H9 (cell line): ENCODE data around the gene AIG1. TPM values are rescaled to one million over a fixed set of nuclear protein-coding genes. Genes with fewer than 3 reads are reported as not detected.

Experiments used
- DNase-seq: peaks from one replicate; pipeline ENCODE4 v3.0.0-alpha.2; 2017
- H2AFZ ChIP-seq: one replicate; pipeline ENCODE4 v1.6.1; 2013; ENCODE audit warnings: mild to moderate bottlenecking, low read length, control low read depth, moderate library complexity
- H2AK5ac ChIP-seq: 2 replicates; pipeline ENCODE4 v1.6.1; 2013; ENCODE audit warnings: low read length, control low read depth, mixed read lengths; ENCODE audit not compliant: insufficient read length
- H2BK120ac ChIP-seq: one replicate; pipeline ENCODE4 v1.6.1; 2013; ENCODE audit warnings: low read depth, mild to moderate bottlenecking, low read length, control low read depth, inconsistent platforms; ENCODE audit not compliant: poor library complexity, severe bottlenecking
- H2BK12ac ChIP-seq: 2 replicates; pipeline ENCODE4 v1.6.1; 2013; ENCODE audit warnings: low read length, control low read depth, mixed read lengths, low read depth; ENCODE audit not compliant: insufficient read length
- H2BK15ac ChIP-seq: 2 replicates; pipeline ENCODE4 v1.6.1; 2013; ENCODE audit warnings: low read depth, low read length, control low read depth
- H2BK20ac ChIP-seq: one replicate; pipeline ENCODE4 v1.6.1; 2013; ENCODE audit warnings: low read depth, mild to moderate bottlenecking, low read length, control low read depth, inconsistent platforms; ENCODE audit not compliant: poor library complexity, severe bottlenecking
- H2BK5ac ChIP-seq: 2 replicates; pipeline ENCODE4 v1.6.1; 2013; ENCODE audit warnings: low read length, control low read depth, mixed read lengths; ENCODE audit not compliant: insufficient read length
- H3K14ac ChIP-seq: 2 replicates; pipeline ENCODE4 v1.6.1; 2013; ENCODE audit warnings: low read length, control low read depth; ENCODE audit not compliant: insufficient read depth
- H3K18ac ChIP-seq: 2 replicates; pipeline ENCODE4 v1.6.1; 2013; ENCODE audit warnings: low read depth, mild to moderate bottlenecking, mixed read lengths, low read length, control low read depth; ENCODE audit not compliant: insufficient read length
- H3K23ac ChIP-seq: 2 replicates; pipeline ENCODE4 v1.6.1; 2013; ENCODE audit warnings: low read length, control low read depth, mixed read lengths, low read depth; ENCODE audit not compliant: insufficient read length
- H3K23me2 ChIP-seq: 2 replicates; pipeline ENCODE4 v1.6.1; 2013; ENCODE audit warnings: low read depth, mild to moderate bottlenecking, mixed read lengths, low read length, control low read depth; ENCODE audit not compliant: insufficient read length, poor library complexity, severe bottlenecking
- H3K27ac ChIP-seq: 2 replicates; pipeline ENCODE4 v1.5.1; 2013; ENCODE audit warnings: low read length, control low read depth, mixed read lengths, low read depth; ENCODE audit not compliant: insufficient read length
- H3K27me3 ChIP-seq: 2 replicates; pipeline ENCODE4 v1.6.1; 2013; ENCODE audit warnings: low read length, control low read depth, inconsistent platforms; ENCODE audit not compliant: insufficient read depth
- H3K4ac ChIP-seq: 2 replicates; pipeline ENCODE4 v1.6.1; 2013; ENCODE audit warnings: low read depth, mild to moderate bottlenecking, control low read depth, inconsistent platforms, low read length, moderate library complexity
- H3K4me1 ChIP-seq: 2 replicates; pipeline ENCODE4 v1.6.1; 2013; ENCODE audit warnings: low read length, control low read depth, inconsistent platforms; ENCODE audit not compliant: insufficient read depth
- H3K4me2 ChIP-seq: 2 replicates; pipeline ENCODE4 v1.6.1; 2013; ENCODE audit warnings: low read length, control low read depth, mixed read lengths; ENCODE audit not compliant: insufficient read length, insufficient read depth
- H3K56ac ChIP-seq: 2 replicates; pipeline ENCODE4 v1.6.1; 2013; ENCODE audit warnings: low read depth, mild to moderate bottlenecking, mixed read lengths, low read length, control low read depth; ENCODE audit not compliant: insufficient read length
- H3K79me1 ChIP-seq: 2 replicates; pipeline ENCODE4 v1.6.1; 2013; ENCODE audit warnings: low read depth, mild to moderate bottlenecking, moderate library complexity, low read length, control low read depth, inconsistent platforms; ENCODE audit not compliant: insufficient read depth, poor library complexity, severe bottlenecking
- H3K79me2 ChIP-seq: 2 replicates; pipeline ENCODE4 v1.6.1; 2013; ENCODE audit warnings: low read length, control low read depth, inconsistent platforms; ENCODE audit not compliant: insufficient read depth
- H3K9ac ChIP-seq: 2 replicates; pipeline ENCODE4 v1.6.1; 2013; ENCODE audit warnings: low read length, control low read depth, mixed read lengths; ENCODE audit not compliant: insufficient read length; ENCODE audit errors: extremely low read depth
- H3K9me3 ChIP-seq: one replicate; pipeline ENCODE4 v1.6.1; 2013; ENCODE audit warnings: low read depth, low read length, inconsistent platforms; ENCODE audit not compliant: control insufficient read depth
- H3T11ph ChIP-seq: one replicate; pipeline ENCODE4 v1.6.1; 2013; ENCODE audit warnings: mild to moderate bottlenecking, low read length, control low read depth, inconsistent platforms
- H4K20me1 ChIP-seq: one replicate; pipeline ENCODE4 v1.6.1; 2013; ENCODE audit not compliant: control insufficient read depth, insufficient read length, insufficient read depth
- H4K5ac ChIP-seq: 2 replicates; pipeline ENCODE4 v1.6.1; 2013; ENCODE audit warnings: low read depth, mild to moderate bottlenecking, mixed read lengths, low read length, control low read depth; ENCODE audit not compliant: insufficient read length
- H4K8ac ChIP-seq: replicated peaks from 2 replicates; pipeline ENCODE4 v1.6.1; 2013; ENCODE audit warnings: low read length, control low read depth, mixed read lengths, low read depth; ENCODE audit not compliant: insufficient read length
- H4K91ac ChIP-seq: 2 replicates; pipeline ENCODE4 v1.6.1; 2013; ENCODE audit warnings: low read depth, mild to moderate bottlenecking, moderate library complexity, mixed read lengths, low read length, control low read depth; ENCODE audit not compliant: insufficient read length
- H3K27ac Mint-ChIP-seq, 3 experiments: 2 replicates in 2 of 3; 3 replicates in 1 of 3; pipeline ENCODE4 v1.8.0; 2020 to 2021; ENCODE audit warnings: mixed read lengths in 3 of 3, mild to moderate bottlenecking in 1 of 3, moderate library complexity in 1 of 3
- H3K27me3 Mint-ChIP-seq: 2 replicates; pipeline ENCODE4 v1.8.0; 2021; ENCODE audit warnings: low read depth, mild to moderate bottlenecking, moderate library complexity, mixed read lengths
- H3K36me3 Mint-ChIP-seq, 3 experiments: 2 replicates in 2 of 3; 3 replicates in 1 of 3; pipeline ENCODE4 v1.8.0; 2020 to 2021; ENCODE audit warnings: low read depth in 3 of 3, mixed read lengths in 3 of 3; ENCODE audit not compliant: insufficient read depth in 1 of 3
- H3K4me1 Mint-ChIP-seq, 2 experiments: 2 replicates each; pipeline ENCODE4 v1.8.0; 2020; ENCODE audit warnings: mixed read lengths in 2 of 2
- H3K4me3 Mint-ChIP-seq, 2 experiments: 2 replicates in 1 of 2; 3 replicates in 1 of 2; pipeline ENCODE4 v1.8.0; 2020 to 2021; ENCODE audit warnings: mild to moderate bottlenecking in 2 of 2, mixed read lengths in 2 of 2, moderate library complexity in 1 of 2
- H3K9me3 Mint-ChIP-seq, 2 experiments: 2 replicates in 1 of 2; 3 replicates in 1 of 2; pipeline ENCODE4 v1.8.0; 2020; ENCODE audit warnings: mild to moderate bottlenecking in 2 of 2, mixed read lengths in 2 of 2, moderate library complexity in 1 of 2
- CTCF ChIP-seq: fragments of 200-600 bp; sonication (generic); conservative IDR thresholded peaks from 3 replicates; pipeline ENCODE4 v1.8.0; 2021; ENCODE audit warnings: antibody characterized with exemption, mild to moderate bottlenecking
- WGBS: extraction: QIAGEN DNeasy Blood & Tissue Kit; methylation state at CpG from one replicate; pipeline ENCODE4 v1.1.7; 2013; ENCODE audit warnings: missing lambda C conversion rate, low lambda C conversion rate, mixed read lengths; ENCODE audit not compliant: insufficient read length; ENCODE audit errors: extremely low coverage; 5-methylcytosine and 5-hydroxymethylcytosine counted together
- long read RNA-seq: library from polyadenylated mRNA; unstranded; transcript quantifications from one replicate; pipeline ENCODE4 v2.0.0, GENCODE V29; 2020
- total RNA-seq: library from RNA; stranded (reverse); gene quantifications from 2 replicates; pipeline ENCODE4 v1.2.1, GENCODE V29; 2021

The AIG1 gene
- 43.3 and 44.6 TPM in 2 replicates for total RNA-seq
- long read RNA-seq, transcript AIG1-208 (4 exons, 3,393 nt): minor isoform, 17 of 209 reads
- long read RNA-seq, transcript AIG1-202 (6 exons, 1,395 nt): major isoform, 104 of 209 reads
- long read RNA-seq, partial matches to known transcripts: 14 of 209 reads
- long read RNA-seq, other reads (novel, unspliced or antisense): 70 of 209 reads

- no peak within 1 kb of the TSS for H4K5ac ChIP-seq
- no peak within 1 kb of the TSS for H3K23ac ChIP-seq
- H3K14ac ChIP-seq: peak within 1 kb of the TSS; percentile 95
- no peak within 1 kb of the TSS for H2BK5ac ChIP-seq
- no peak within 1 kb of the TSS for H2BK15ac ChIP-seq
- peaks cover 4 to 14% (median 10%) of the 10 kb centered on the region in 3 experiments; a peak in 6 of 7 replicates for H3K36me3 Mint-ChIP-seq
- H3K27ac Mint-ChIP-seq: peak within 1 kb of the TSS; percentile 92 to 98 (median 95)
- H3K9me3 Mint-ChIP-seq: no peaks in the 10 kb centered on the region
- no peaks in the 10 kb centered on the region for H3K9me3 ChIP-seq
- H2AK5ac ChIP-seq: no peak within 1 kb of the TSS
- H2BK120ac ChIP-seq: no peak within 1 kb of the TSS
- no peaks in the 10 kb centered on the region for H3K79me1 ChIP-seq
- H3K56ac ChIP-seq: no peak within 1 kb of the TSS
- no peak within 1 kb of the TSS for H4K91ac ChIP-seq
- no CpG with 5 or more reads among the region's 50 CpGs for WGBS
- no peak within 1 kb of the TSS for H2BK12ac ChIP-seq
- peak within 1 kb of the TSS; percentile 87 for H3K9ac ChIP-seq
- peaks cover 5% of the 10 kb centered on the region for H3K23me2 ChIP-seq
- peak within 1 kb of the TSS; percentile 93 to 95 for H3K4me3 Mint-ChIP-seq
- H3K27me3 Mint-ChIP-seq: no peaks in the 10 kb centered on the region
- H3K4me1 Mint-ChIP-seq: peaks cover 52 to 53% of the 10 kb centered on the region in 2 experiments
- H3K79me2 ChIP-seq: no peaks in the 10 kb centered on the region
- TF ChIP-seq CTCF: no peak
- no peaks in the 10 kb centered on the region for H4K20me1 ChIP-seq
- DNase-seq: peak; percentile 69
- no peaks in the 10 kb centered on the region for H3K27me3 ChIP-seq
- peak within 1 kb of the TSS; percentile 60 for H3K4me2 ChIP-seq
- H2AFZ ChIP-seq: no peak within 1 kb of the TSS
- no peak within 1 kb of the TSS for H3K27ac ChIP-seq
- H3T11ph ChIP-seq: no peak within 1 kb of the TSS
- peak within 1 kb of the TSS; percentile 86 for H3K18ac ChIP-seq
- H4K8ac ChIP-seq: no peak within 1 kb of the TSS
- peaks cover 14% of the 10 kb centered on the region for H3K4me1 ChIP-seq
- H3K4ac ChIP-seq: no peak within 1 kb of the TSS; the same call in 1 of the 2 replicates
- no peak within 1 kb of the TSS for H2BK20ac ChIP-seq
Measured at GRCh38 chr6:143060806-143061596, at the start of gene AIG1. Gene AIG1, plus strand, starts transcription at chr6:143060889. Its CDS starts 37 bp downstream, at chr6:143060926.
